ENCODE measurements around the gene NSL1.

Gene NSL1

GRCh38 chr1:212825798-212826452, 34.3 kb upstream of the NSL1 start:
- DNase-seq (ENCODE audit: low read depth), result no peak
- TF ChIP-seq, protein P1, sequence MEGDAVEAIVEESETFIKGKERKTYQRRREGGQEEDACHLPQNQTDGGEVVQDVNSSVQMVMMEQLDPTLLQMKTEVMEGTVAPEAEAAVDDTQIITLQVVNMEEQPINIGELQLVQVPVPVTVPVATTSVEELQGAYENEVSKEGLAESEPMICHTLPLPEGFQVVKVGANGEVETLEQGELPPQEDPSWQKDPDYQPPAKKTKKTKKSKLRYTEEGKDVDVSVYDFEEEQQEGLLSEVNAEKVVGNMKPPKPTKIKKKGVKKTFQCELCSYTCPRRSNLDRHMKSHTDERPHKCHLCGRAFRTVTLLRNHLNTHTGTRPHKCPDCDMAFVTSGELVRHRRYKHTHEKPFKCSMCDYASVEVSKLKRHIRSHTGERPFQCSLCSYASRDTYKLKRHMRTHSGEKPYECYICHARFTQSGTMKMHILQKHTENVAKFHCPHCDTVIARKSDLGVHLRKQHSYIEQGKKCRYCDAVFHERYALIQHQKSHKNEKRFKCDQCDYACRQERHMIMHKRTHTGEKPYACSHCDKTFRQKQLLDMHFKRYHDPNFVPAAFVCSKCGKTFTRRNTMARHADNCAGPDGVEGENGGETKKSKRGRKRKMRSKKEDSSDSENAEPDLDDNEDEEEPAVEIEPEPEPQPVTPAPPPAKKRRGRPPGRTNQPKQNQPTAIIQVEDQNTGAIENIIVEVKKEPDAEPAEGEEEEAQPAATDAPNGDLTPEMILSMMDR (IDR thresholded peaks at IDR 0.05; ENCODE audit: insufficient read depth, low read depth, low read length, missing control alignments), result no peak
- no peak overlapping the region for H3K4me3 ChIP-seq (ENCODE audit: low read depth, low read length)

GRCh38 chr1:212824201-212824600, 32.6 kb upstream of the NSL1 start:
- H3K4me3 ChIP-seq (ENCODE audit: low read depth, low read length), result no peak overlapping the region
- TF ChIP-seq, protein P1 (IDR thresholded peaks at IDR 0.05; ENCODE audit: insufficient read depth, low read depth, low read length, missing control alignments), result no peak
- DNase-seq (ENCODE audit: low read depth), result no peak

GRCh38 chr1:212822956-212823355, 31.4 kb upstream of the NSL1 start:
- TF ChIP-seq, protein P1 (IDR thresholded peaks at IDR 0.05; ENCODE audit: insufficient read depth, low read depth, low read length, missing control alignments), result no peak

DNA sequence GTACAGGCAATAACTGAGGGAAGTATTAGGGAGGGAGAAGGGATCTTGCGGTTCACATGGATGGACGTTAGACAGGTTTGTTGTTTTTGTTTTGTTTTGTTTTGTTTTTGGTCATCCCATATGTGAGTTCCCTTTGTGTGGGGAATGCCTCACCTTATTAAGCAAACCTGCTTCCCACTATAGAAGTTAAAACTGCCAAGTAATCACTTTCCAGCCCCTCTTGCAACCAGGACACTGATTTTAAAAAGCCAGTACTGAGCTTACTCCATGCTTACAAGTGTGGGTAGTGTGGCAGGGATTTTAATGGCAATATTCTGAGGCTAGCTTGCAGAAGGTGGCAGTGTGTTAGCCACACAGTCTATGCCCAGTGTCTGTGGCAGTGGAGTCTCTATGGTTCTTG, 29.4 kb upstream of the NSL1 start:
- no peak overlapping the region for H3K4me3 ChIP-seq (ENCODE audit: low read depth, low read length)
- no peak for DNase-seq (ENCODE audit: low read depth)
- TF ChIP-seq, protein P1 (IDR thresholded peaks at IDR 0.05; ENCODE audit: insufficient read depth, low read depth, low read length, missing control alignments), result no peak

More at GRCh38 chr1:212822956-212823355, 31.4 kb upstream of the NSL1 start:
- no peak overlapping the region for H3K4me3 ChIP-seq (ENCODE audit: low read depth, low read length)
- no peak for DNase-seq (ENCODE audit: low read depth)

- TF ChIP-seq, protein P1 (IDR thresholded peaks at IDR 0.05; ENCODE audit: insufficient read depth, low read depth, low read length, missing control alignments), result no peak
- peak; percentile 72 for DNase-seq (ENCODE audit: low read depth)
- H3K4me3 ChIP-seq (ENCODE audit: low read depth, low read length), result peak overlapping the region; percentile 37
These were observed 28.1 kb upstream of the NSL1 start for GRCh38 chr1:212819726-212820125.

GRCh38 chr1:212816567-212817278, 25.1 kb upstream of the NSL1 start:
- DNase-seq (ENCODE audit: low read depth), result no peak
- TF ChIP-seq, protein P1 (IDR thresholded peaks at IDR 0.05; ENCODE audit: insufficient read depth, low read depth, low read length, missing control alignments), result no peak
- H3K4me3 ChIP-seq (ENCODE audit: low read depth, low read length), result no peak overlapping the region

All from GM12865 (cell line).